GM18867 (cell line): ENCODE measurements around the gene MEGF8.

Source experiments
- ATAC-seq: cut with Tn5 transposase; IDR thresholded peaks from one replicate; pipeline ENCODE4 v1.9.1; 2021; ENCODE audit warnings: mild to moderate bottlenecking, moderate library complexity; ENCODE audit not compliant: unreplicated experiment

MEGF8 gene

GRCh38 chr19:42409477-42409876 lies 84.0 kb downstream of the MEGF8 start:
- no peak for ATAC-seq

GRCh38 chr19:42410371-42410770 lies 84.9 kb downstream of the MEGF8 start:
- no peak for ATAC-seq

- ATAC-seq, result no peak
These were observed 86.2 kb downstream of the MEGF8 start for GRCh38 chr19:42411581-42412178.

GRCh38 chr19:42412227-42412626 lies 86.8 kb downstream of the MEGF8 start:
- ATAC-seq, result no peak

GRCh38 chr19:42412661-42413076 lies 87.2 kb downstream of the MEGF8 start:
- no peak for ATAC-seq

GRCh38 chr19:42419309-42419708 lies 93.9 kb downstream of the MEGF8 start:
- ATAC-seq, result no peak

GRCh38 chr19:42420055-42420544 lies 94.7 kb downstream of the MEGF8 start:
- ATAC-seq, result no peak

- no peak for ATAC-seq
These were observed 95.7 kb downstream of the MEGF8 start for GRCh38 chr19:42421101-42421500.

GRCh38 chr19:42421591-42422031 lies 96.2 kb downstream of the MEGF8 start:
- ATAC-seq, result no peak

GRCh38 chr19:42422092-42422900 lies 96.9 kb downstream of the MEGF8 start:
- ATAC-seq, result peak; percentile 3

GRCh38 chr19:42422901-42423461 lies 97.5 kb downstream of the MEGF8 start:
- ATAC-seq, result peak; percentile 33

GRCh38 chr19:42423462-42424344 lies 98.3 kb downstream of the MEGF8 start:
- peak; percentile 89 for ATAC-seq

- no peak for ATAC-seq
These were observed 98.9 kb downstream of the MEGF8 start for GRCh38 chr19:42424345-42424707.

GRCh38 chr19:42424712-42425131 lies 99.3 kb downstream of the MEGF8 start:
- no peak for ATAC-seq

- no peak for ATAC-seq
These were observed 101.2 kb downstream of the MEGF8 start for GRCh38 chr19:42426643-42427042.

GRCh38 chr19:42427313-42427712 lies 101.9 kb downstream of the MEGF8 start, which contains the start of gene LIPE:
LIPE (minus strand) TSS chr19:42427388; CDS start chr19:42427149, 239 bp downstream.
- ATAC-seq, result no peak
